Peyer's patch (tissue), 4 donors: Measurements from ENCODE around the gene CHST11. TPM values are rescaled to one million over a fixed set of nuclear protein-coding genes. Genes with fewer than 3 reads are reported as not detected.
"Not testable (repeated sequence)": the region's sequence is repeated elsewhere in the genome, so short reads cannot be mapped to it uniquely, and the experiment has no call there.

ENCODE experiments used
- DNase-seq, 3 donors: peaks; one replicate each; pipeline ENCODE4 v3.0.0-alpha.2; 2017 to 2019
- H3K27ac ChIP-seq, 4 donors: fragments of 200-600 bp; sonication (generic); one replicate each; pipeline ENCODE4 v1.5.1; 2016 to 2019
- H3K27me3 ChIP-seq, 2 donors: fragments of 200-600 bp; sonication (generic); one replicate each; pipeline ENCODE4 v1.5.1; 2019
- H3K36me3 ChIP-seq, 3 donors: fragments of 200-600 bp; sonication (generic); one replicate each; pipeline ENCODE4 v1.5.1; 2016 to 2019
- H3K4me1 ChIP-seq, 4 donors: fragments of 200-600 bp; sonication (generic); one replicate each; pipeline ENCODE4 v1.5.1; 2016 to 2019
- H3K4me3 ChIP-seq, 4 donors: fragments of 200-600 bp; sonication (generic); 1 replicate in 3 of 4; 2 replicates in 1 of 4; pipeline ENCODE4 v1.5.1; 2016 to 2019; ENCODE audit warnings: mild to moderate bottlenecking in 1 of 4
- H3K9me3 ChIP-seq, 4 donors: fragments of 200-600 bp; sonication (generic); one replicate each; pipeline ENCODE4 v1.5.1; 2016 to 2019; ENCODE audit warnings: mild to moderate bottlenecking in 1 of 4
- CTCF ChIP-seq, 6 experiments: fragments of 450-650 bp in 4 of 6; fragments of 200-600 bp in 2 of 6; sonication (generic) in 1 of 6; IDR thresholded peaks; one replicate each; pipeline ENCODE4 v1.5.1; 2017 to 2019; ENCODE audit warnings: antibody characterized with exemption in 6 of 6, mild to moderate bottlenecking in 3 of 6, moderate library complexity in 1 of 6
- POLR2A ChIP-seq, 2 donors: fragments of 450-650 bp; IDR thresholded peaks; one replicate each; pipeline ENCODE4 v1.5.1; 2017; ENCODE audit warnings: antibody characterized with exemption in 2 of 2, mild to moderate bottlenecking in 2 of 2, moderate library complexity in 2 of 2
- small RNA-seq, 2 donors: library from RNA; depleted of rRNA; stranded (forward); fragments of <200 nt; gene quantifications; one replicate each; pipeline ENCODE3, GENCODE V24; 2016
- total RNA-seq, 4 donors: library from RNA; depleted of rRNA; stranded (reverse); fragments of >200 nt; gene quantifications; one replicate each; pipeline ENCODE4 v1.1.0, GENCODE V29; 2016

The CHST11 gene
- total RNA-seq, 4 donors from 2014 or later, result 9.9 to 119 (median 15.6) TPM

- H3K27ac ChIP-seq, result no peak overlapping the region
- no peak for DNase-seq
- H3K4me1 ChIP-seq, result no peaks in the 10 kb centered on the region
- no peak overlapping the region for H3K4me3 ChIP-seq
- no peak for TF ChIP-seq CTCF (IDR thresholded peaks at IDR 0.05)
- TF ChIP-seq POLR2A (IDR thresholded peaks at IDR 0.05), result no peak
- no peaks in the 10 kb centered on the region for H3K9me3 ChIP-seq
- H3K27me3 ChIP-seq, result no peaks in the 10 kb centered on the region
- H3K36me3 ChIP-seq, result no peaks in the 10 kb centered on the region
These were observed 348.4 kb downstream of the CHST11 start for GRCh38 chr12:104805186-104805585.

- DNase-seq, H3K4me1 ChIP-seq, H3K36me3 ChIP-seq, H3K4me3 ChIP-seq, H3K27ac ChIP-seq, H3K27me3 ChIP-seq, H3K9me3 ChIP-seq: not testable (repeated sequence)
These were observed 349.4 kb downstream of the CHST11 start for GRCh38 chr12:104806194-104806593.

DNA sequence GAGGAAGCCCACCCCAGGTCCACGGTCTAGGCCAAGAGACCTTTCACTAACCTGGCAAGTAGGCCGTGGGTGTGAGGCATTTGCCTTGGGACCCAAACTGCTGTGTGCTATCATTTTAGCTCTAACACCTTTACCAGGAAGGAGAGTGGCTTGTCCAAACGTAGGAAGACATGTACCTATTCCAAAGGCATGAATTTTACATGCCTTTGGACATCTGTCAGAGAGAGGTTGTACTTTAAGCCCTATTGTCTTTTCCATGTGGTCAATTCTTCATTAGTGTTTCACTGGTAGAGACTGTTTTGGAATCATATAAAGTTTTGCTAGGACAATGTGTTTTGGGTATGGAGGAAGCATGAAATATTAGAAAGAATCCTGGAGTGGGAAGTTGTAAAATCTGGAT is 352.5 kb downstream of the CHST11 start:
- H3K4me1 ChIP-seq, result no peaks in the 10 kb centered on the region

DNA sequence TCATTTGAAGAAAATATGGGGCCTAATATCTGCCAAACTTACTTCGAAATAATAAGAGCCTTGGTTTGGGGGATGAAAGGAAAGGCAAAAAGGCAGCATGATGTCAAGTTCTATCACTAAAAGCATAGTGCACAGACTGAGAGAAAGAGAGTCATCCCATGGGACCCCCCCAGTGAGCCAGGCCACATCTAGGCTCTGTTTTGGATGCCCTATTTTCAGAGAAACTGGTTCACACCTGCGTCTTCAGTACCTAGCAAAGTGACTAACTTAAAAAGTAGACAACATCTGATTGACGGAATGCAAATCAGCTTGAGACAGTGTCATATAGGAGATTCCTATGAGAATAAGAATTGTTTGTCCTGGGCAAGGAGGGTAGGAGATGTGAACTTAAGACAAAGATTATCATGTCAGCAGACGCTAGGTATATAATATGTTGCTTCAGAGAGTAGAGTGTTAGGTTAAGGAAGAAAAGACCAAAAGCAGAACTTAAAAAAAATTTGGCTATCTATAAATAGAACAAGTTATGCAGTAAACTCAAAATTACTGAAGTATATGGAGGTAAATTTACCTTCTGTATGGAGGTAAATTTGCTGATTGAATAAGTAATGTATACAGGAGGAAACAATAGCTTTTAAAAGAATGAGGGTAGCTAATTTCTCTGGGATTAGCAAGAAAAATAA is 353.1 kb downstream of the CHST11 start:
- no peaks in the 10 kb centered on the region for H3K9me3 ChIP-seq
- no peaks in the 10 kb centered on the region for H3K36me3 ChIP-seq
- H3K27ac ChIP-seq, result no peak overlapping the region
- H3K27me3 ChIP-seq, result no peaks in the 10 kb centered on the region
- H3K4me1 ChIP-seq, result no peaks in the 10 kb centered on the region
- TF ChIP-seq POLR2A (IDR thresholded peaks at IDR 0.05) (no peak), CTCF (IDR thresholded peaks at IDR 0.05) (no peak)
- DNase-seq, result no peak
- H3K4me3 ChIP-seq, result no peak overlapping the region

More for the DNA sequence above, 352.5 kb downstream of the CHST11 start:
- Histone ChIP-seq H3K27me3 (no peaks in the 10 kb centered on the region), H3K9me3 (no peaks in the 10 kb centered on the region), H3K27ac (no peak overlapping the region), H3K4me3 (no peak overlapping the region), H3K36me3 (no peaks in the 10 kb centered on the region)
- TF ChIP-seq POLR2A (IDR thresholded peaks at IDR 0.05), result no peak
- TF ChIP-seq CTCF (IDR thresholded peaks at IDR 0.05), result no peak
- no peak for DNase-seq

Small RNA genes lying within 50 kb of the gene (small RNA-seq; reads per million reads assigned to genes)
- 0 to 0.19 reads per million in 2 donors for gene MIR3922

Other genes starting within 250 kb of the CHST11 start
- gene TXNRD1, start 241.2 kb upstream of the CHST11 start, total RNA-seq, result 100 to 1,000 TPM in 3 of 4 donors, 10 to 100 TPM in 1; 94.1 to 240 (median 128) TPM
- gene EID3, start 153.2 kb upstream of the CHST11 start, total RNA-seq, result 10 to 100 TPM; 17.2 to 52.0 (median 23.4) TPM